ENCODE results near the gene GPC6.

Gene GPC6

GRCh38 chr13:94371855-94372254 lies 1145.2 kb downstream of the GPC6 start:
- Histone ChIP-seq H3K27me3 (ENCODE audit: insufficient read depth, poor library complexity, severe bottlenecking) (peaks cover 4% of the 10 kb centered on the region), H3K4me3 (replicated peaks; ENCODE audit: insufficient read depth, low read length) (no peak overlapping the region), H3K27ac (replicated peaks) (no peak overlapping the region)
- TF ChIP-seq CTCF (IDR thresholded peaks at IDR 0.05; ENCODE audit: insufficient read depth, low read length), result no peak
- no peak for TF ChIP-seq POLR2AphosphoS5 (IDR thresholded peaks at IDR 0.05; ENCODE audit: low read depth)
- TF ChIP-seq GABPA (IDR thresholded peaks at IDR 0.05; ENCODE audit: low read depth), result no peak
- no peak for TF ChIP-seq SPI1 (IDR thresholded peaks at IDR 0.05; ENCODE audit: borderline replicate concordance, low read depth)
- no peak for TF ChIP-seq REST (IDR thresholded peaks at IDR 0.05; ENCODE audit: insufficient replicate concordance, low read depth)
- DNase-seq (ENCODE audit: low read depth in 1 of 2, low spot score in 1 of 2), result no peak

DNA sequence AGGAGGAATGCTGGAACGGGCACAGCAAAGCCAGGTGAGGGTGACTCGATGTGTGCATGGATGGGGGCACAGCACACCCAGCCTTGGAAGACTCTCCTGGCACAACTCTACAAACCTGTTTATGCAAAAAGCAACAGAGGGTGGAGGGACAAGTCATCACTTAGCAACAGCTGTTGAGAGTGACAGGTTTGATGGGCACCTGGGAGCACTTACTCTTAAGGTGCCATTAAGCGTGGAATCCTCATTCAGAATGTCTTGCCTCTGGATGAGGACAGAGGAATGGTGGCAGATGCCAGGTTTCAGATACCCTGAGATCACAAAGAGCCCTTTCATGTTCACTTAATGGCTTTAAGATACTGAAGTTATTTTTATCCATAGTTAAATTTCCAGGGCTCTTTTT lies 1155.9 kb downstream of the GPC6 start:
- Histone ChIP-seq H3K4me3 (replicated peaks; ENCODE audit: insufficient read depth, low read length) (no peak overlapping the region), H3K27ac (replicated peaks) (no peak overlapping the region), H3K27me3 (ENCODE audit: insufficient read depth, poor library complexity, severe bottlenecking) (no peaks in the 10 kb centered on the region)
- no peak for DNase-seq (ENCODE audit: low read depth in 1 of 2, low spot score in 1 of 2)
- TF ChIP-seq SPI1 (IDR thresholded peaks at IDR 0.05; ENCODE audit: borderline replicate concordance, low read depth), result no peak
- no peak for TF ChIP-seq POLR2AphosphoS5 (IDR thresholded peaks at IDR 0.05; ENCODE audit: low read depth)
- no peak for TF ChIP-seq GABPA (IDR thresholded peaks at IDR 0.05; ENCODE audit: low read depth)
- no peak for TF ChIP-seq CTCF (IDR thresholded peaks at IDR 0.05; ENCODE audit: insufficient read depth, low read length)
- TF ChIP-seq REST (IDR thresholded peaks at IDR 0.05; ENCODE audit: insufficient replicate concordance, low read depth), result no peak

DNA sequence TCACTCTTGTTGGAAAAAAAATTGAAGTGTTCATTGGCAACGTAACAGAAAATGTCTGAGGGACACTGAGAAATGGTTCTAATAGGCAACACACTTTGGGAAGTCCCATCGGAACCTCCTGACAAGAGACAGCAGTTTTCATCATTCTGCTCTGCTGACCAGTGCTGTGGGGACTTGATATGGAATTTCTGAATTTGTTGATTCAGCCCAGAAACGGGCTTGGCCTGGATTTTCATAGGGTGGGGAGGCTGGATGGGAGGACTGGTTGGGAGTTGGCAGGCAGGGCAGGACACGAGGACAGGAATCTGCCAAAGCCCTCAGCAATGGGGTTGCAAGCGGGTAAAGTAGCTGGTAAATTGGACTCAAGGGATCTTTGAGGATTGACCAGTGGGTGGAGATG lies 1156.4 kb downstream of the GPC6 start:
- Histone ChIP-seq H3K27ac (replicated peaks) (no peak overlapping the region), H3K4me3 (replicated peaks; ENCODE audit: insufficient read depth, low read length) (no peak overlapping the region), H3K27me3 (ENCODE audit: insufficient read depth, poor library complexity, severe bottlenecking) (peaks cover 2% of the 10 kb centered on the region)
- no peak for DNase-seq (ENCODE audit: low read depth in 1 of 2, low spot score in 1 of 2)
- no peak for TF ChIP-seq SPI1 (IDR thresholded peaks at IDR 0.05; ENCODE audit: borderline replicate concordance, low read depth)
- TF ChIP-seq CTCF (IDR thresholded peaks at IDR 0.05; ENCODE audit: insufficient read depth, low read length), result no peak
- TF ChIP-seq REST (IDR thresholded peaks at IDR 0.05; ENCODE audit: insufficient replicate concordance, low read depth), result no peak
- no peak for TF ChIP-seq GABPA (IDR thresholded peaks at IDR 0.05; ENCODE audit: low read depth)
- TF ChIP-seq POLR2AphosphoS5 (IDR thresholded peaks at IDR 0.05; ENCODE audit: low read depth), result no peak

Measured in HL-60 (cell line).